Vagina (tissue), 2 donors: ENCODE data around the gene ANG.

ENCODE experiments used
- POLR2A ChIP-seq, 2 donors: fragments of 450-650 bp; IDR thresholded peaks; one replicate each; pipeline ENCODE4 v1.6.1; 2017; ENCODE audit warnings: antibody characterized with exemption in 2 of 2, mild to moderate bottlenecking in 2 of 2, moderate library complexity in 2 of 2
- POLR2AphosphoS5 ChIP-seq, 2 donors: sonication (generic); formaldehyde crosslinking; IDR thresholded peaks; one replicate each; pipeline ENCODE4 v1.9.0; 2017; ENCODE audit warnings: antibody characterized with exemption in 2 of 2, mild to moderate bottlenecking in 2 of 2, low read depth in 1 of 2; ENCODE audit not compliant: insufficient read depth in 1 of 2
- TF ChIP-seq, protein P1 (sequence below), 3 experiments: fragments of 450-650 bp in 2 of 3; fragments of 200-600 bp in 1 of 3; sonication (generic) in 1 of 3; IDR thresholded peaks; one replicate each; pipeline ENCODE4 v1.5.1; 2017 to 2019; ENCODE audit warnings: antibody characterized with exemption in 3 of 3, mild to moderate bottlenecking in 2 of 3, moderate library complexity in 2 of 3

DNA sequence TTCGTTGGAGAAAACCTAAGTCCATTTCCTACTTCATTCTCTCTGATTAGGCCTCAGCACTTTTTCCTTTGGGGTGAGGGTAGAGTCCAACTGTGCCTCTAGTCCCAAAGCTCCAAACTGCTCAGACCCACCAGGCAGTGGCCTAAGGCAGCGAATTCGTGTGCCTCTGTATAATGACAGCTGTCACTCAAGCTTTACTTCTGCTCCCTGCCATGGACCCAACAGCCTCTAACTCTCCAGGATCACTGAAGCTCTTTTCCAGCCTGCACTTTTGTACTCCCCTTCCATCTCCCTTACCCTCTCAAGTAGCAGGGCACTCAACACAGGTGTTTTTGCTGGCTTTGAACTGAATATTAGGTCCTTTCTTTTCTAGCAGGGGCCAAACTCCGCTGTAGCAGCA lies 32.3 kb upstream of the ANG start:
- no peak for TF ChIP-seq POLR2A (IDR thresholded peaks at IDR 0.05)
- TF ChIP-seq, protein P1, sequence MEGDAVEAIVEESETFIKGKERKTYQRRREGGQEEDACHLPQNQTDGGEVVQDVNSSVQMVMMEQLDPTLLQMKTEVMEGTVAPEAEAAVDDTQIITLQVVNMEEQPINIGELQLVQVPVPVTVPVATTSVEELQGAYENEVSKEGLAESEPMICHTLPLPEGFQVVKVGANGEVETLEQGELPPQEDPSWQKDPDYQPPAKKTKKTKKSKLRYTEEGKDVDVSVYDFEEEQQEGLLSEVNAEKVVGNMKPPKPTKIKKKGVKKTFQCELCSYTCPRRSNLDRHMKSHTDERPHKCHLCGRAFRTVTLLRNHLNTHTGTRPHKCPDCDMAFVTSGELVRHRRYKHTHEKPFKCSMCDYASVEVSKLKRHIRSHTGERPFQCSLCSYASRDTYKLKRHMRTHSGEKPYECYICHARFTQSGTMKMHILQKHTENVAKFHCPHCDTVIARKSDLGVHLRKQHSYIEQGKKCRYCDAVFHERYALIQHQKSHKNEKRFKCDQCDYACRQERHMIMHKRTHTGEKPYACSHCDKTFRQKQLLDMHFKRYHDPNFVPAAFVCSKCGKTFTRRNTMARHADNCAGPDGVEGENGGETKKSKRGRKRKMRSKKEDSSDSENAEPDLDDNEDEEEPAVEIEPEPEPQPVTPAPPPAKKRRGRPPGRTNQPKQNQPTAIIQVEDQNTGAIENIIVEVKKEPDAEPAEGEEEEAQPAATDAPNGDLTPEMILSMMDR (IDR thresholded peaks at IDR 0.05): no peak
- TF ChIP-seq POLR2AphosphoS5 (IDR thresholded peaks at IDR 0.05; ENCODE audit: insufficient read depth in 1 of 2, low read depth in 1 of 2): no peak
